Astrocyte (in vitro differentiated cells and primary cell): ENCODE measurements around the gene GSS. TPM values are rescaled to one million over a fixed set of nuclear protein-coding genes. Genes with fewer than 3 reads are reported as not detected.

Experiments used
- DNase-seq: peaks from one replicate; pipeline ENCODE4 v3.0.0-alpha.2; 2010; ENCODE audit warnings: low read depth
- FAIRE-seq: peaks from 2 replicates; lab custom pipeline; 2011; peaks lifted over from hg19 to GRCh38; lab: Jason Lieb, UNC
- H2AFZ ChIP-seq: 2 replicates; pipeline ENCODE4 v1.6.0; 2012; ENCODE audit warnings: low read depth, low read length, inconsistent platforms
- H3K27ac ChIP-seq: 2 replicates; pipeline ENCODE4 v1.5.1; 2011; ENCODE audit warnings: low read depth, low read length, inconsistent platforms
- H3K27me3 ChIP-seq: 2 replicates; pipeline ENCODE4 v1.6.0; 2011; ENCODE audit warnings: low read length, inconsistent platforms; ENCODE audit not compliant: insufficient read depth
- H3K36me3 ChIP-seq: 2 replicates; pipeline ENCODE4 v1.5.1; 2011; ENCODE audit warnings: low read length, inconsistent platforms; ENCODE audit not compliant: insufficient read depth
- H3K4me1 ChIP-seq: 2 replicates; pipeline ENCODE4 v1.5.1; 2011; ENCODE audit warnings: low read length, inconsistent platforms; ENCODE audit not compliant: insufficient read depth
- H3K4me2 ChIP-seq: 2 replicates; pipeline ENCODE4 v1.6.0; 2012; ENCODE audit warnings: low read length, inconsistent platforms
- H3K4me3 ChIP-seq: 2 replicates; pipeline ENCODE4 v1.5.1; 2011; ENCODE audit warnings: low read depth, mild to moderate bottlenecking, low read length, inconsistent platforms; ENCODE audit not compliant: insufficient read depth
- H3K79me2 ChIP-seq: 2 replicates; pipeline ENCODE4 v1.6.0; 2012; ENCODE audit warnings: mild to moderate bottlenecking, low read length, inconsistent platforms; ENCODE audit not compliant: insufficient read depth
- H3K9ac ChIP-seq: 2 replicates; pipeline ENCODE4 v1.6.0; 2012; ENCODE audit warnings: mild to moderate bottlenecking, low read length, inconsistent platforms
- H3K9me3 ChIP-seq: 2 replicates; pipeline ENCODE4 v1.5.1; 2012; ENCODE audit warnings: low read depth, mild to moderate bottlenecking, low read length, inconsistent platforms; ENCODE audit not compliant: insufficient read depth
- H4K20me1 ChIP-seq: 2 replicates; pipeline ENCODE4 v1.6.0; 2012; ENCODE audit warnings: low read length, inconsistent platforms; ENCODE audit not compliant: insufficient read depth
- H3K27ac Mint-ChIP-seq: one replicate; pipeline ENCODE4 v1.8.0; 2021; ENCODE audit warnings: mild to moderate bottlenecking, mixed read lengths; ENCODE audit not compliant: unreplicated experiment
- H3K27me3 Mint-ChIP-seq: one replicate; pipeline ENCODE4 v1.8.0; 2021; ENCODE audit warnings: low read depth, mixed read lengths; ENCODE audit not compliant: unreplicated experiment
- H3K36me3 Mint-ChIP-seq: one replicate; pipeline ENCODE4 v1.8.0; 2021; ENCODE audit warnings: low read depth, mixed read lengths; ENCODE audit not compliant: unreplicated experiment
- H3K4me1 Mint-ChIP-seq: one replicate; pipeline ENCODE4 v1.8.0; 2021; ENCODE audit warnings: low read depth, mixed read lengths; ENCODE audit not compliant: unreplicated experiment
- H3K4me3 Mint-ChIP-seq: one replicate; pipeline ENCODE4 v1.8.0; 2021; ENCODE audit warnings: mild to moderate bottlenecking, moderate library complexity, mixed read lengths; ENCODE audit not compliant: unreplicated experiment
- H3K9me3 Mint-ChIP-seq: one replicate; pipeline ENCODE4 v1.8.0; 2021; ENCODE audit warnings: mild to moderate bottlenecking, mixed read lengths; ENCODE audit not compliant: unreplicated experiment
- EZH2 ChIP-seq: IDR thresholded peaks from 2 replicates; pipeline ENCODE4 v1.6.1; 2012; ENCODE audit warnings: mild to moderate bottlenecking, low read length, inconsistent platforms; ENCODE audit not compliant: insufficient read depth
- total RNA-seq: library from RNA; stranded (reverse); gene quantifications from 2 replicates; pipeline ENCODE4 v1.2.1, GENCODE V29; 2021
- TF ChIP-seq, protein P1 (sequence below): IDR thresholded peaks from 2 replicates; pipeline ENCODE4 v1.5.1; 2011; ENCODE audit warnings: low read depth, mild to moderate bottlenecking, inconsistent platforms, low read length, moderate library complexity; ENCODE audit not compliant: insufficient read depth

Gene GSS
- total RNA-seq, 1 donor from 2014 or later: 44.6 TPM

DNA sequence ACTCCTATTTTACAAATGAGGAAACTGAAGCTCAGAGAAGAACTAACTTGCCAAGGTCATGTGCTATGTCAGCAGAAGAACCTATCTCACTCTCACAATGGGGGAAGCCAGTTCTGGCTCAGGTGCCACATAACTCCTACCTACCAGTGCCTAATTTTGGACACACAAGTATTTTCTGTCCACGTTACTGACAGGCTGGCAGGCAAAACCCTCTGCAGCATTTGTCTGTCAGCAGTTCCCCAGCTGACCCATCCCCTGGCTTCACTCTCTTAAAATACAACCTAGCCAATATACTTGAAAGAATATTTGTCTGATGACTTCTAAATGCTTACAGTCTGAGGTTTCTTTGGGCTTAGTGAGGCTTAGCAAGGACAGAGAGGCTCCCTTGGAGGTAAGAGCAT lies 15.5 kb downstream of the GSS start:
- no peaks in the 10 kb centered on the region for H3K27me3 Mint-ChIP-seq
- H3K9me3 Mint-ChIP-seq: no peaks in the 10 kb centered on the region
- Histone ChIP-seq H3K9me3 (no peaks in the 10 kb centered on the region), H3K79me2 (no peaks in the 10 kb centered on the region), H4K20me1 (no peaks in the 10 kb centered on the region), H3K36me3 (peaks cover 29% of the 10 kb centered on the region), H3K9ac (no peak overlapping the region), H3K4me3 (no peak overlapping the region), H3K4me2 (no peak overlapping the region), H3K4me1 (peaks cover 6% of the 10 kb centered on the region), H2AFZ (no peak overlapping the region), H3K27ac (no peak overlapping the region), H3K27me3 (no peaks in the 10 kb centered on the region)
- DNase-seq (no peak), FAIRE-seq (no peak)
- peaks cover 39% of the 10 kb centered on the region for H3K36me3 Mint-ChIP-seq
- peaks cover 29% of the 10 kb centered on the region for H3K4me1 Mint-ChIP-seq
- H3K27ac Mint-ChIP-seq: no peak overlapping the region
- H3K4me3 Mint-ChIP-seq: no peak overlapping the region
- TF ChIP-seq EZH2: no peak
- TF ChIP-seq, protein P1, sequence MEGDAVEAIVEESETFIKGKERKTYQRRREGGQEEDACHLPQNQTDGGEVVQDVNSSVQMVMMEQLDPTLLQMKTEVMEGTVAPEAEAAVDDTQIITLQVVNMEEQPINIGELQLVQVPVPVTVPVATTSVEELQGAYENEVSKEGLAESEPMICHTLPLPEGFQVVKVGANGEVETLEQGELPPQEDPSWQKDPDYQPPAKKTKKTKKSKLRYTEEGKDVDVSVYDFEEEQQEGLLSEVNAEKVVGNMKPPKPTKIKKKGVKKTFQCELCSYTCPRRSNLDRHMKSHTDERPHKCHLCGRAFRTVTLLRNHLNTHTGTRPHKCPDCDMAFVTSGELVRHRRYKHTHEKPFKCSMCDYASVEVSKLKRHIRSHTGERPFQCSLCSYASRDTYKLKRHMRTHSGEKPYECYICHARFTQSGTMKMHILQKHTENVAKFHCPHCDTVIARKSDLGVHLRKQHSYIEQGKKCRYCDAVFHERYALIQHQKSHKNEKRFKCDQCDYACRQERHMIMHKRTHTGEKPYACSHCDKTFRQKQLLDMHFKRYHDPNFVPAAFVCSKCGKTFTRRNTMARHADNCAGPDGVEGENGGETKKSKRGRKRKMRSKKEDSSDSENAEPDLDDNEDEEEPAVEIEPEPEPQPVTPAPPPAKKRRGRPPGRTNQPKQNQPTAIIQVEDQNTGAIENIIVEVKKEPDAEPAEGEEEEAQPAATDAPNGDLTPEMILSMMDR: no peak

DNA sequence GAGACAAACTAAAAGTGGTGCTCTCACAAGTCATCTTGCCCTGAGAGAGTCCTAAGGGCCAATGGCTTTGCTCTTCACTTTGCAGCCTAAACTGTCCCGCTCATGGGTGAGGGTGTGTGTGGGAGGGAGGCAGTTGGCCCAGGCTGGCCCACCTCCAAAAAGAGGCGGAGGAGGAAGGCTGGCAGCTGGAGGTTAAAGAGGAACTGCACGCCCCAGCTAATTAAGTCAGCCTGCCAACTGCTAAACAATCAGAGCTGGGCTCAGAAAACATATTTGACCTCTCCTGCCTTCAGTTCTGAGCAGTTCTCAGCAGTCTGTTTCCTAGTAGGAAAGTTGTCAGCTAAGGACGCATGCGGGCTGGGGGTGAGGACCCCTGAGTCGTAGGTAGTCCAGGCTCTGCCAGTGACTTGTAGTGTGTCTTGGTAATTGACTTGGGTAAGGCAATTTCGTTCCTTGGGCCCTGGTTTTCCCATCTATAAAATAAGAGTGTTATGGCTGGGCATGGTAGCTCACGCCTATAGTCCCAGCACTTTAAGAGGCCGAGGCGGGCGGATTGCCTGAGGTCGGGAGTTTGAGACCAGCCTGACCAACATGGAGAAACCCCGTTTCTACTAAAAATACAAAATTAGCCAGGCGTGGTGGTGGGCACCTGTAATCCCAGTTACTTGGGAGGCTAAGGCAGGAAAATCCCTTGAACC lies 17.0 kb downstream of the GSS start:
- H3K4me2 ChIP-seq: no peak overlapping the region
- no peaks in the 10 kb centered on the region for H4K20me1 ChIP-seq
- H3K27ac Mint-ChIP-seq: no peak overlapping the region
- no peak overlapping the region for H2AFZ ChIP-seq
- H3K79me2 ChIP-seq: no peaks in the 10 kb centered on the region
- TF ChIP-seq EZH2: no peak
- TF ChIP-seq, protein P1: no peak
- no peaks in the 10 kb centered on the region for H3K9me3 ChIP-seq
- no peaks in the 10 kb centered on the region for H3K27me3 ChIP-seq
- H3K4me1 ChIP-seq: no peaks in the 10 kb centered on the region
- H3K27ac ChIP-seq: no peak overlapping the region
- no peak for FAIRE-seq
- no peaks in the 10 kb centered on the region for H3K9me3 Mint-ChIP-seq
- H3K4me3 Mint-ChIP-seq: no peak overlapping the region
- H3K27me3 Mint-ChIP-seq: no peaks in the 10 kb centered on the region
- no peak overlapping the region for H3K9ac ChIP-seq
- H3K4me3 ChIP-seq: no peak overlapping the region
- H3K4me1 Mint-ChIP-seq: peaks cover 24% of the 10 kb centered on the region
- peaks cover 44% of the 10 kb centered on the region for H3K36me3 Mint-ChIP-seq
- H3K36me3 ChIP-seq: peaks cover 25% of the 10 kb centered on the region
- no peak for DNase-seq

DNA sequence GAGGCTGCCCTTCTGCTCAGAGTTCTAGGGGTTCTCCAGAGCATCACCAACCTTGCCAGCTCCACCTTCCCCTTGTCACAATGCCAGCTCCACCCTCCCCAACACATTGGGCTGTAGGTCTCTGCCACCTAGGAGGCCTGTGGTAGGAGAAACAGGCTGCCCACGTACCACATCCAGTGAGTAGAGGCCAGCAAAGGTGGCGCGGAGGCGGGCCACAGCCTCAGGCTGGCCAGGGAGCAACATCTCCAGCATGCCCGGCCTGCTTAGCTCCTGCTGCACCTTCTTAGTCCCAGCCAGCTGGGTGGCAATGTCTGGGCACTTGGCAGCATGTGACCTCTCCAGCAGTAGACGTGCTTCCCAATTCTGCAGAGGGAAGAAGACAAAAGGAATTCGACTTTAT lies 23.8 kb downstream of the GSS start:
- Mint-ChIP-seq H3K4me3 (no peak overlapping the region), H3K27me3 (no peaks in the 10 kb centered on the region), H3K9me3 (no peaks in the 10 kb centered on the region), H3K4me1 (peaks cover 8% of the 10 kb centered on the region), H3K36me3 (peaks cover 52% of the 10 kb centered on the region), H3K27ac (no peak overlapping the region)
- Histone ChIP-seq H3K4me3 (no peak overlapping the region), H3K4me1 (no peaks in the 10 kb centered on the region), H3K9ac (no peak overlapping the region), H2AFZ (no peak overlapping the region), H3K36me3 (peaks cover 26% of the 10 kb centered on the region), H3K27ac (no peak overlapping the region), H3K9me3 (no peaks in the 10 kb centered on the region), H3K27me3 (no peaks in the 10 kb centered on the region), H3K4me2 (no peak overlapping the region), H4K20me1 (no peaks in the 10 kb centered on the region), H3K79me2 (no peaks in the 10 kb centered on the region)
- DNase-seq (no peak), FAIRE-seq (no peak)
- TF ChIP-seq EZH2: no peak
- TF ChIP-seq, protein P1: no peak
